Mononuclear cell (primary cell): ENCODE measurements around the gene DET1. TPM values are rescaled to one million over a fixed set of nuclear protein-coding genes. Genes with fewer than 3 reads are reported as not detected.
"Not testable (repeated sequence)": the region's sequence is repeated elsewhere in the genome, so short reads cannot be mapped to it uniquely, and the experiment has no call there.

ENCODE experiments used
- H3K27me3 ChIP-seq: 2 replicates; pipeline ENCODE4 v1.6.0; 2011; ENCODE audit warnings: low read length, control low read depth; ENCODE audit not compliant: insufficient read depth
- H3K4me1 ChIP-seq: 2 replicates; pipeline ENCODE4 v1.5.1; 2011; ENCODE audit warnings: mild to moderate bottlenecking, low read length, control low read depth; ENCODE audit not compliant: insufficient read depth
- H3K4me3 ChIP-seq: 2 replicates; pipeline ENCODE4 v1.5.1; 2011; ENCODE audit warnings: mild to moderate bottlenecking, low read length, moderate library complexity
- H3K9me3 ChIP-seq: 2 replicates; pipeline ENCODE4 v1.5.1; 2011; ENCODE audit warnings: low read depth, mild to moderate bottlenecking, control low read depth, low read length
- total RNA-seq: library from RNA; depleted of rRNA; stranded (reverse); fragments of >200 nt; gene quantifications from one replicate; pipeline ENCODE4 v1.2.3, GENCODE V29; 2012

The DET1 gene
- total RNA-seq, 1 donor: 2.2 TPM

DNA sequence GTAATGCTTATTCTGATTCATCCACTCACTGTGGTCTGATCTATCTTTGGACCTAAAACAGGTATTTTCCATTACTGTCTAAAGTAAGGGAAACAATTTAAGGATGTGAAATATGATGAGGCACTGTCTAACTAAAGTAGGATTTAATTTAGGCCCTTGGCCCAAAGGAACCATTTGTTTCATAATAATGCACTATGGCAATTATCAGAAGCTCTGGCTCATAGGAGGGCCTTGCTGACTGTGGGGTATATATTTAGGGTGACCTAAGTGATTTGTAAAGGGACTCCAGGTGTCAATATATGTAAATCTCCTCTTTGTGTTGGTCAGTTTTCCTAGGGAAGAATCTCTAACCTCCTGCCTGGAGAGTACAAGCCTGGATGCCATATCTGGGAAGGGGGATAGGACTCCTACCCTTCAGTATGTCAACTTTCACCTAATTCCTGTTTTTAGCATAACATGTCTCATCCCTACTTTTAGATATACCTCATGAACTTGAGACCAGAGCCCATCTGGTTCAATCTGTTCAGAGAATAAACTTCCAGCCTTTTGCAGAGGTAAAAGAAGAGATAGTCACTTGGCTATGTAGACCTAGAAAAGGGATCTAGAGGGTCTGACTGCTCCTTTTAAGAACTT lies 20.1 kb downstream of the DET1 start:
- H3K27me3 ChIP-seq: no peaks in the 10 kb centered on the region
- no peak overlapping the region for H3K4me3 ChIP-seq
- no peaks in the 10 kb centered on the region for H3K4me1 ChIP-seq
- H3K9me3 ChIP-seq: no peaks in the 10 kb centered on the region

DNA sequence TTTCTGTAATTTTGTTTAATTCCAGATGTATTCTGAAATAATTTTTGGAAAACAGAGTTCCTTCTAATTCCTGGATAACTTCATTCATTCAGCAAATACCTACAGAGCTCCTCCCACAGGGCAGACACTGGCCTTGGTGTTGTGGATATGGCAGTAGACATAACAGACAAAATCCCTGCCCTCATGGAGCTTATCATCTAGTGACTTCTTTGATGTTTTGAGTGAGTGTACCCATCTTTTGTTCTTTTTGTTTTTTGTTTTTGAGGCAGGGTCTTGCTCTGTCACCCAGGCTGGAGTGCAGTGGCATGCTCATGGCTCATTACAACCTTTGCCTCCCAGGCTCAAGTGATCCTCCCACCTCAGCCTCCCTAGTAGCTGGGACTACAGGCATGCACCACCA lies 21.1 kb downstream of the DET1 start:
- no peak overlapping the region for H3K4me3 ChIP-seq
- H3K4me1 ChIP-seq: no peaks in the 10 kb centered on the region
- H3K9me3 ChIP-seq: no peaks in the 10 kb centered on the region
- no peaks in the 10 kb centered on the region for H3K27me3 ChIP-seq

DNA sequence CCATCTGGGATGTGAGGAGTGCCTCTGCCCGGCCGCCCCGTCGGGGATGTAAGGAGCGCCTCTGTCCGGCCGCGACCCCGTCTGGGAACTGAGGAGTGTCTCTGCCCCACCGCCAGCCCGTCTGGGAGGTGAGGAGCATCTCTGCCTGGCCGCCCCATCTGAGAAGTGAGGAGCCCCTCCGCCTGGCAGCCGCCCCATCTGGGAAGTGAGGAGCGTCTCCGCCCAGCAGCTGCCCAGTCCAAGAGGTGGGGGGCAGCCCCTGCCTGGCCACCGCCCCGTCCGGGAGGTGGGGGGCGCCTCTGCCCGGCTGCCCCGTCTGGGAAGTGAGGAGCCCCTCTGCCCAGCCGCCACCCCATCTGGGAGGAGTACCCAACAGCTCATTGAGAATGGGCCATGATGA lies 22.4 kb downstream of the DET1 start:
- H3K27me3 ChIP-seq, H3K9me3 ChIP-seq, H3K4me3 ChIP-seq, H3K4me1 ChIP-seq: not testable (repeated sequence)

DNA sequence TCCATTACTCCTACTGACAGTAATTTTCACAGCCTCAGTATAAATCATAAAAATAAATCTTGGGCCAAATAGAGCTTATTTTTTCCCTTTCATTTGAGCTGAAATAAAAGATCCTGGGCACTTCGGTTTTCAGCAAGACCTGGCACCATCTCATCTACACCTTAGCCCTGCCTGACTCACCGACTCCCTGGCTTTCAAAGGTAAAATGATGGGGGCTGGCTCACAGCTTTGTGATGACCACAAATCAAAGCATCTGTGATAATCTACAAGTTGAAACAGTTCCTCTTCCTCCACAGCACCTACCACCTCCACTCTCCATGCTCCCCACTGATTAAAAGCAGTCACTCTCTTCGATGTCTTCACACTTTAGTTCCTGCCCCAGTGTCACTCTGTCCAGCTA lies 27.6 kb downstream of the DET1 start:
- Histone ChIP-seq H3K4me1 (no peaks in the 10 kb centered on the region), H3K27me3 (no peaks in the 10 kb centered on the region), H3K4me3 (no peak overlapping the region), H3K9me3 (no peaks in the 10 kb centered on the region)

DNA sequence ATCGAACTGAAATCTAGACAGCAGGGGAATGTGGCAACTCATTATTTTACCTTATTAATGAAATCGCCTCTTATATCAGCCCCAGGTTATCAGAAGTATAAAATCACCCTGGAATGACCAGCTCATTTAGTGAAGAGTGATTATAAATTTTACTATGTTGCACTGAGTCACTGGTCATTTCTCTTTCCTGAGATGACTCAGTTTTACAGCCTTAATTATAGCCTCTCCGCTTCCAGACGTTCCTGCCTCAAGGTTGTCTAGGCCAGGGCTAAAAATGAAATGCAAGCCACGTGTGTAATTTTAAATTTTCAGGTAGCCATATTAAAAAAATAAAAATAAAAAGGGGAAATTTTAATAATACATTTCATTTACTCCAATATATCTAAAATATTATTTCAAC lies 33.3 kb downstream of the DET1 start:
- H3K4me3 ChIP-seq: no peak overlapping the region
- H3K9me3 ChIP-seq: no peaks in the 10 kb centered on the region
- H3K27me3 ChIP-seq: no peaks in the 10 kb centered on the region
- H3K4me1 ChIP-seq: no peaks in the 10 kb centered on the region

DNA sequence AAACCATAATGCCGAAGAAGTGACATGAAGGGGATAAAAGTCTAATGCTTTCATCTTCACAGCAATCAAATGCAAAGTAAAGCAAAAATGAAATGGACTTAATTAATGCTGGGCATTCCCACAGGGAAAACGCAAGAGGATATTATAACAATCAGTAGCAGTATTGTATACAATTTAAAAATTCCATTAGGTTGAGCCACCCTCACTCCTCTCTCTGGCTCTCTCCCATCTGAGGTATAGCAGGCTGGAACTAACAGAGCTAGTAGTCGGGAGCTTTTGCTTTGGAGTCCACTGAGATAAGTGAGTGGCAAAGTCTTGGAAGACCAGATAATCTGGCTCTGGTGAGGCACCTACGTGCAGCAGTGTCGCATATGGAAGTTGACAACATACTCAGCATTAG lies 33.9 kb downstream of the DET1 start:
- Histone ChIP-seq H3K9me3 (no peaks in the 10 kb centered on the region), H3K4me1 (no peaks in the 10 kb centered on the region), H3K4me3 (no peak overlapping the region)

DNA sequence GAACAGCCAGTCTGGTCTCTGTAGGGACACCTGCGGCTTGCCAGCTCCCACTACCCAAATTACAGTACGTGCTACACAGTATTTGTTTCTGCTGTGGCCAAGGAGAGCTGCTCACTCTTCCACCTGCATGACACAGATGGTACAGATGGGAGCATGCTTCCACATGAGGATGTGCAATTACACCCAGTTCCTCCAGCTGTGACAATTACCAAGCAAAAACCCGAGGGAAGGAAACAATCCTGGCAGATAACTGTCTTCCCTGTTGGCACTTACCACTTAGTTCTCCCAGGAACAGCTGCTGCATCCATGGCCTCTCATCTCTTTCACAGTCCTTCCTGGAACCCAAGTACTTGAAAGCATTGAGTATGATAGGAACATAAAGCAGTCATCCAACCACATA lies 34.4 kb downstream of the DET1 start:
- Histone ChIP-seq H3K27me3 (no peaks in the 10 kb centered on the region), H3K4me3 (no peak overlapping the region), H3K4me1 (no peaks in the 10 kb centered on the region), H3K9me3 (no peaks in the 10 kb centered on the region)

More for the DNA sequence above, 33.9 kb downstream of the DET1 start:
- H3K27me3 ChIP-seq: no peaks in the 10 kb centered on the region

DNA sequence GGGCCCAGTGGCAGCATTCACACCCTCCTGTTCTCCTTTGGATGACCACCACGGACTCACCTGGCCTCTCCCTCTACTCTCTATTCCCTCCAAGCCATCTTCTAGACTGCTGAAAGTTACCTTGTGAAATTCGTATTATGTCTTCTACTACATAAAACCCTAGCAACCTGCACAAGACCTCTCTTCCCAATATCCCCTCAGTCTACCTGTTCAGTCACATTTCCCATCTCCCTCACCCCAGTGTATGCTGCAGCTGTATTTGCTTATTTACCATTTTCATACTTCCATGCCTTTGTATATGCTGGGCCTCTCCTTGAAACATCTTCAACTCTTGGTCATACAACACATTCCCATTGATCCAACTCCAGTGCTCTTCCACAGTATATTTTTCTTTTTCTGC lies 35.3 kb downstream of the DET1 start:
- Histone ChIP-seq H3K4me1 (no peaks in the 10 kb centered on the region), H3K9me3 (no peaks in the 10 kb centered on the region)

DNA sequence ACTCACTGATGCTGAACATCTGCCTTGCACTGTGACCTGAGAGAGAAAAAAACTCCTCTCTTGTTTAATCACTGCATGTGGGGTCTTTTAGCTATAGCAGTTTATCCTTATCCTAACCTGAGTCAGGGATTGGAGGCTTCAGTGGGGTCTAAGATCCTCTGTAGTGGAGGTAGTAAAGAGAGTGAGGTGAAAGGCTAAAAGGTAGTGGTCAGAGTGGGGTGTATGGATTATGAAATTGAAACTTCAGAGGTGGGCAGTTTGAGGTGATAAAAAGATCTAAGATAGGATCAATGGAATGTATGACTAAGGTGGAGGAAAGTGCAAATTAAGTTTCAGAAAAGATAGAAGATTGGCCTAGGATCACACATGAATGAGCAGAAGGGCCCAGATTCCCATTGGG lies 36.5 kb downstream of the DET1 start:
- no peak overlapping the region for H3K4me3 ChIP-seq
- no peaks in the 10 kb centered on the region for H3K27me3 ChIP-seq
- no peaks in the 10 kb centered on the region for H3K4me1 ChIP-seq
- H3K9me3 ChIP-seq: no peaks in the 10 kb centered on the region

More for the DNA sequence above, 35.3 kb downstream of the DET1 start:
- Histone ChIP-seq H3K27me3 (no peaks in the 10 kb centered on the region), H3K4me3 (no peak overlapping the region)

DNA sequence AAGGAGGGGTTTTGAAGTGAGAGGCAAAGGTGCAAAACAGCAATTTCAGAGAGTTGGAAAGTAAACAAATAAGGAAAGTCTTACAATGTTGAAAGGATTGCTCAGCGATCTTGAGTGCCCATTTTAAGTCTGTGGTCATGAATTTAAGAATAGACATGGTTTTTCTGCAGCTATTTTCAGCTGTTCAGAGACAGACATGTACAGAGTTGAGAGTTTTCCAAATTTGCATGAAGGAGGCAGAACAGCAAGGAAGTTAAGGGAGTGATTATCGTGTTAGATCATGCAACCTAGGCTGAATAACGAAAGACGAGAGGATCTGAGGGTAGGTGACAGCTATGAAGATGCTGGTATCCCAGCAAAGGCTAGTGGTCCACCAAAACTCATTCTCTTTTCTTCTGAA lies 37.2 kb downstream of the DET1 start:
- Histone ChIP-seq H3K4me3 (no peak overlapping the region), H3K4me1 (no peaks in the 10 kb centered on the region), H3K9me3 (no peaks in the 10 kb centered on the region), H3K27me3 (no peaks in the 10 kb centered on the region)

DNA sequence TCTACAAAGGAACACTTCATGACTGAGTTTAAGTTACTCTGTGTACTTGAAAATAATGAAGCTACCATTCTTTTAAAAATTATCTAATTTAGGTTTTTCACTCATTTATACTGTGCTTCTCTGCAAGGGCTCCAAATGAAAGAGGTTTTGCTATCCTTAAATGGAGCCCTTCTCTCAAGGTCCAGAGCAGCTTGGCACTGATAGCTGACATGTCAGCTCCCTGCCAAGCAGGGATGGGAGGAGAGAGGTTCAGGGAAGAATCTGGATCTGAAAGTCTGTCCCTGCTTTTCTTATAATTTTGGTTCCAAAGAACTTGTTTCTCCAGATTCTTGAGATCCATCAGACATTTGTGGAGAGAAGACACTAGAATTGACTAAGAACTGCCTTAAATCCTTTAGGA lies 39.9 kb downstream of the DET1 start:
- Histone ChIP-seq H3K9me3 (no peaks in the 10 kb centered on the region), H3K4me1 (no peaks in the 10 kb centered on the region), H3K27me3 (no peaks in the 10 kb centered on the region), H3K4me3 (no peak overlapping the region)

DNA sequence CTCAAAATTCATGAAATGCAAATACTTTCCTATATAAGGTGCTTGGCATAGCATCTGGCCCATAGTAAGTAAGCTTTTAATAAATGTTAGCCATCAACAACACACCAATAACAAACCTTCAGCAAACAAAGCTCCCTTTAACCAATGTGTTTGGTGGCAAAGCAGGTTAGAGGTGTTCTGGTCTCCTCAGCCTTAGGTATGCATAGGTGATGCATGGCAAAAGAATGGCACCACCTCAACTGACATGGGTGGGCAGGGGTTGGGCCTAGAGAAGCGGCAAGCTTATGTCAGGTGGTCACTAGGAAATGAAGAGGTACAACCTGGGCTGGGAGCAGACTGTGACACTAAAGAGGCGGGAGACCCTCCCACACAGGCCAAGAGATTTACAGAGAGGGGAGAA lies 40.8 kb downstream of the DET1 start:
- H3K4me3 ChIP-seq: no peak overlapping the region

DNA sequence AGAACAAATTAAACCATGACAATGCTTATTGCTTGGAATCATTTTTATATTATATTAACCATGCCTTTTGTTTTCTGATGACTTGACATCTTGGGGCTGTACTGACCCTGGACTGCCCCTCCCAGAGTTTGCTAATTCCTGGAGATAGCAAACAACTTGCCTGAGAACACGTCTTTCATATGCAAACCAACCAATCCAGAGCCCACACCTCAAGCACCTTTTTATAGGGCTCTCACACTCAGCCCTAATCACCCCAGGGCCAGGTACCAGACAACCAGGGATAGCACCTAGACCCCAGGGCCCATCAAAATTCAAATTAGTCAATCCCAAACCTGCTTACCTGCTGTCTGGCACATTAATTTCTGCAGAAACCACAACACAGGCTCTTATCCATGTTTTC lies 42.0 kb downstream of the DET1 start:
- Histone ChIP-seq H3K4me1 (no peaks in the 10 kb centered on the region), H3K9me3 (no peaks in the 10 kb centered on the region), H3K4me3 (no peak overlapping the region), H3K27me3 (no peaks in the 10 kb centered on the region)

More for the DNA sequence above, 40.8 kb downstream of the DET1 start:
- H3K27me3 ChIP-seq: no peaks in the 10 kb centered on the region
- no peaks in the 10 kb centered on the region for H3K4me1 ChIP-seq
- no peaks in the 10 kb centered on the region for H3K9me3 ChIP-seq

DNA sequence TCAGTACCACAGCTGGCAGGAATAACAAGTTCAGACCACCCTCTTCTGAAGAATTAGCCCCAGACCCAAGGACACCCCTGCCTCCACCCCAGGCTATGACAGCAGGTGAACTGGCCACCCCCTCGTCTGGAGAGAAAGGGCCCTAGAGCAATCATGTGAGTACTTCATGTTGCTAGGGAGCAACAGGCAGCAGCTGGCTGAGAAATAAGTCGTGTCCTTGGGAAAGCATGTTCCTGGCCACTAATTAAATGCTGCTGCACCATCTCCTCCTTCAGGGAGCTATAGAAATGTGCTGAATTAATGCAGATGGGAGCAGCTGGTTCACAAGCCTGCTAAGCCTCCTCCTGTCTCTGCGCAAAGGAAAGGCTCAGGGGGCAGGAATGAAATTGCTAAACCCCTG lies 47.5 kb downstream of the DET1 start:
- H3K9me3 ChIP-seq: no peaks in the 10 kb centered on the region
- H3K27me3 ChIP-seq: no peaks in the 10 kb centered on the region
- no peaks in the 10 kb centered on the region for H3K4me1 ChIP-seq
- no peak overlapping the region for H3K4me3 ChIP-seq

DNA sequence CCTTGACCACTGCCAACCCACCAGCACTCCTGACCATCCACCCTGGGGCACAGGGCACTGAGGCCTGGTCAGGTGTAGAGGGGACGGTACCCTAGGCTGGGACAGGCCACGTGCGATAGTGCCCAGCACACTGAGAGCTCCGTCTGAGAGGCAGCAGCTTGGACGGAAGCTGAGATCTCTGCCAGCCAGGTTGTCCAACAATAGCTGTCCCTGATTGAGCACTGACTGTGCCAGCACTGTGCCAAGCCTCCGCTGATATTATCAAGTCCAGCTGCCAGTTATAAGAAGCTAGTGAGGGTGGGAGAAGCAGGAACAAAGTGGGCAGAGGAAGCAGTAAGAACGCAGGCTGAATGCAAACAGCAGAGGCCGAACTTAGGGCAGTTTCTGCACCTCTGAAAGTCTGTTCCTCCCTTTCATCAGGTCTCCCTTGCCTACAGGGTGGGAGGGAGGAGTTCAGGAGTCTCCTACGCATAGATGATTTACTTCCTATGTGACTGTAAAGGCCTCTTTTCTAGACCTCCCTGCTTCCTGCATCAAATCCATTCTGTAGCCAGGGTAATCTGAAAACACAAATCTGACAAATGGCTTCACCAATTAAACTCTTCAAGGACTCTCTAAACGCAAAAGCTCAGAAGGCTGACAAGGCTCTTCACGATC lies 49.2 kb downstream of the DET1 start:
- H3K9me3 ChIP-seq: no peaks in the 10 kb centered on the region
- H3K4me3 ChIP-seq: no peak overlapping the region
- no peaks in the 10 kb centered on the region for H3K27me3 ChIP-seq
- H3K4me1 ChIP-seq: no peaks in the 10 kb centered on the region

DNA sequence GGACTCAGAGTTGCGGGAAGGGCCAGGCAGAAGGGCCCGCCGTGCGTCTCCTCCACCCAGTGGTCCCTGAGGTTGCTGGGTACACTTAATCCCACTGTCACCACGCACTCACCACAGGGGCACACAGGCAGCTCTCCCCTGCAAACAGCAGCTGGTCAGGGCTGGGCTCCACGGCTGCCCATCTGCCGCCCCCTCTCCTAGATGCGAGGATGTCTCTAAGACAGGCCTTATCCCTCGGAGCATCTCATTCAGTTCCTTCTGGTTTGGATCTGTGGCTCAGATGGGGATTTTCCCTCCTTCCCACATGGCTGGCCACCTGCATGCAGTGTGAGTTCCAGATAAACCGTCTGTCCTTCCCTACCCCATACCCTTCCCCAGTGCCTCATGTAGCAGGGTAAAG lies 52.6 kb downstream of the DET1 start:
- Histone ChIP-seq H3K4me1 (no peaks in the 10 kb centered on the region), H3K27me3 (no peaks in the 10 kb centered on the region), H3K9me3 (no peaks in the 10 kb centered on the region), H3K4me3 (no peak overlapping the region)
